HepG2 (cell line): Measurements from ENCODE around the gene ZNF624. TPM values are rescaled to one million over a fixed set of nuclear protein-coding genes. Genes with fewer than 3 reads are reported as not detected.
A peak's percentile ranks its signal among the peaks of the same experiment; 100 is the strongest.

ENCODE experiments used
- CENPT ChIP-seq: sonication (generic); formaldehyde crosslinking; IDR thresholded peaks from 2 replicates; pipeline ENCODE4 v1.8.0; 2022; ENCODE audit warnings: low read depth, mild to moderate bottlenecking, moderate library complexity, missing genetic modification reagents
- DNMT1 ChIP-seq: sonication (generic); formaldehyde crosslinking; IDR thresholded peaks from 2 replicates; pipeline ENCODE4 v1.5.1; 2020; ENCODE audit warnings: mild to moderate bottlenecking, missing genetic modification reagents
- ERF ChIP-seq: IDR thresholded peaks from 2 replicates; pipeline ENCODE4 v1.6.1; 2018; ENCODE audit warnings: missing biosample characterization, missing genetic modification reagents
- GTF2F1 ChIP-seq: fragments of 150-350 bp; IDR thresholded peaks from 2 replicates; pipeline ENCODE4 v1.6.1; 2014; ENCODE audit warnings: low read length
- KDM4B ChIP-seq: sonication (generic); formaldehyde crosslinking; IDR thresholded peaks from 2 replicates; pipeline ENCODE4 v1.4.0; 2020; ENCODE audit warnings: missing genetic modification reagents
- KDM5B ChIP-seq: sonication (generic); formaldehyde crosslinking; IDR thresholded peaks from 2 replicates; pipeline ENCODE4 v1.4.0; 2020; ENCODE audit warnings: missing genetic modification reagents, mild to moderate bottlenecking, borderline replicate concordance
- KLF9 ChIP-seq: IDR thresholded peaks from 2 replicates; pipeline ENCODE4 v1.6.1; 2016; ENCODE audit warnings: low read depth
- MED1 ChIP-seq: sonication (generic); formaldehyde crosslinking; IDR thresholded peaks from 2 replicates; pipeline ENCODE4 v1.4.0; 2020; ENCODE audit warnings: missing genetic modification reagents
- NBN ChIP-seq: fragments of 450-650 bp; conservative IDR thresholded peaks from 2 replicates; pipeline ENCODE4 v1.6.1; 2017
- NCOA5 ChIP-seq: sonication (generic); formaldehyde crosslinking; IDR thresholded peaks from 2 replicates; pipeline ENCODE4 v1.4.0; 2020; ENCODE audit warnings: missing genetic modification reagents
- NCOR1 ChIP-seq: fragments of 200-600 bp; sonication (generic); IDR thresholded peaks from 2 replicates; pipeline ENCODE4 v1.7.0; 2017; ENCODE audit warnings: antibody characterized with exemption, low read length, borderline replicate concordance
- NFATC3 ChIP-seq: sonication (generic); formaldehyde crosslinking; IDR thresholded peaks from 2 replicates; pipeline ENCODE4 v1.5.1; 2020; ENCODE audit warnings: mild to moderate bottlenecking, missing genetic modification reagents
- NFIB ChIP-seq: sonication (generic); formaldehyde crosslinking; IDR thresholded peaks from 2 replicates; pipeline ENCODE4 v1.9.0; 2021; ENCODE audit warnings: missing genetic modification reagents, mild to moderate bottlenecking, borderline replicate concordance
- RXRA ChIP-seq: sonication (generic); formaldehyde crosslinking; IDR thresholded peaks from 2 replicates; pipeline ENCODE4 v1.5.1; 2020; ENCODE audit warnings: missing genetic modification reagents
- SETDB1 ChIP-seq: sonication (generic); formaldehyde crosslinking; IDR thresholded peaks from 2 replicates; pipeline ENCODE4 v1.5.1; 2020; ENCODE audit warnings: missing genetic modification reagents, mild to moderate bottlenecking, borderline replicate concordance
- SIN3A ChIP-seq: IDR thresholded peaks from 2 replicates; pipeline ENCODE4 v1.6.1; 2011; ENCODE audit warnings: low read depth, mild to moderate bottlenecking, control low read depth, low read length, borderline replicate concordance
- SUZ12 ChIP-seq: fragments of 150-350 bp; IDR thresholded peaks from 2 replicates; pipeline ENCODE4 v1.6.1; 2014; ENCODE audit warnings: low read depth, low read length
- TCF7 ChIP-seq: sonication (generic); IDR thresholded peaks from 2 replicates; pipeline ENCODE4 v1.6.1; 2016; ENCODE audit warnings: antibody characterized with exemption, low read depth
- THAP9 ChIP-seq: sonication (generic); formaldehyde crosslinking; IDR thresholded peaks from 2 replicates; pipeline ENCODE4; 2020; ENCODE audit warnings: missing genetic modification reagents, mild to moderate bottlenecking, borderline replicate concordance
- ZFP36L2 ChIP-seq: sonication (generic); formaldehyde crosslinking; IDR thresholded peaks from 2 replicates; pipeline ENCODE4 v1.4.0; 2020; ENCODE audit warnings: missing genetic modification reagents
- ZNF331 ChIP-seq: sonication (generic); formaldehyde crosslinking; IDR thresholded peaks from 2 replicates; pipeline ENCODE4 v1.4.0; 2020; ENCODE audit warnings: missing genetic modification reagents
- ZNF337 ChIP-seq: sonication (generic); formaldehyde crosslinking; IDR thresholded peaks from 2 replicates; pipeline ENCODE4 v1.5.1; 2020; ENCODE audit warnings: missing genetic modification reagents, low read depth, mild to moderate bottlenecking, borderline replicate concordance
- ZNF343 ChIP-seq: sonication (generic); formaldehyde crosslinking; IDR thresholded peaks from 2 replicates; pipeline ENCODE4 v1.4.0; 2020; ENCODE audit warnings: mild to moderate bottlenecking, missing genetic modification reagents
- ZNF414 ChIP-seq: sonication (generic); formaldehyde crosslinking; IDR thresholded peaks from 2 replicates; pipeline ENCODE4 v1.5.0; 2020; ENCODE audit warnings: missing genetic modification reagents
- ZNF589 ChIP-seq: sonication (generic); formaldehyde crosslinking; conservative IDR thresholded peaks from 2 replicates; pipeline ENCODE4 v1.8.0; 2022; ENCODE audit warnings: mild to moderate bottlenecking, moderate library complexity, missing genetic modification reagents
- ZNF639 ChIP-seq: conservative IDR thresholded peaks from 2 replicates; pipeline ENCODE4 v1.6.1; 2018; ENCODE audit warnings: missing genetic modification reagents
- ZNF709 ChIP-seq: sonication (generic); formaldehyde crosslinking; IDR thresholded peaks from 2 replicates; pipeline ENCODE4 v1.5.0; 2020; ENCODE audit warnings: mild to moderate bottlenecking, missing genetic modification reagents
- ZNF737 ChIP-seq: sonication (generic); formaldehyde crosslinking; IDR thresholded peaks from 2 replicates; pipeline ENCODE4 v1.5.0; 2020; ENCODE audit warnings: missing genetic modification reagents, mild to moderate bottlenecking, borderline replicate concordance
- ZNF841 ChIP-seq: sonication (generic); formaldehyde crosslinking; IDR thresholded peaks from 2 replicates; pipeline ENCODE4 v1.8.1; 2023; ENCODE audit warnings: missing genetic modification reagents, borderline replicate concordance
- polyA plus RNA-seq, 8 experiments: library from polyadenylated mRNA; depleted of rRNA in 3 of 8; stranded (reverse) in 7 of 8; unstranded in 1 of 8; fragments of >200 nt; fragmentation: Illumina TruSeq in 4 of 8; extraction: Trizol in 4 of 8; gene quantifications; 2 replicates each; pipeline versions ENCODE4 v1.2.1 to v1.2.3, GENCODE V29; 2011 to 2016; ENCODE audit warnings: low read depth in 4 of 8, missing spikeins in 1 of 8, mixed read lengths in 1 of 8; ENCODE audit not compliant: insufficient read depth in 1 of 8
- total RNA-seq, 5 experiments: library from RNA; depleted of rRNA; stranded (reverse); fragments of >200 nt; fragmentation: Illumina TruSeq; extraction: Trizol; gene quantifications; 2 replicates each; pipeline ENCODE4 v1.2.3, GENCODE V29; 2016; ENCODE audit warnings: low read depth in 1 of 5

Gene ZNF624
- total and polyA plus RNA-seq, 2 of the 13 experiments (the other 11 are each of a cell fraction or from before 2014, with no cell fraction given) = 0.75 to 3.5 TPM

GRCh38 chr17:16584273-16584995 is 69.2 kb downstream of the ZNF624 start (continued):
- no peak for TF ChIP-seq ZNF639 (CRISPR knock-in tag)
- no peak for TF ChIP-seq NBN
- no peak for TF ChIP-seq NFATC3 (CRISPR knock-in tag)
- TF ChIP-seq RXRA (CRISPR knock-in tag) = no peak
- TF ChIP-seq KLF9 (CRISPR knock-in tag) = no peak
- TF ChIP-seq SUZ12 = no peak
- no peak for TF ChIP-seq ZFP36L2 (CRISPR knock-in tag)
- no peak for TF ChIP-seq SETDB1
- TF ChIP-seq ZNF709 (CRISPR knock-in tag) = no peak
- TF ChIP-seq NCOA5 (CRISPR knock-in tag) = no peak
- no peak for TF ChIP-seq GTF2F1
- TF ChIP-seq ZNF337 = no peak
- TF ChIP-seq MED1 (CRISPR knock-in tag) = no peak
- TF ChIP-seq SIN3A = no peak
- 0 out of 2 replicates have a peak, but pooled peaks have one; percentile 38 for TF ChIP-seq ZNF331 (CRISPR knock-in tag)
- no peak for TF ChIP-seq TCF7
- no peak for TF ChIP-seq ZNF343 (CRISPR knock-in tag)
- TF ChIP-seq KDM4B (CRISPR knock-in tag) = 0 out of 2 replicates have a peak, but pooled peaks have one; percentile 71
- TF ChIP-seq DNMT1 = no peak
- TF ChIP-seq CENPT (CRISPR knock-in tag) = no peak
- no peak for TF ChIP-seq THAP9 (CRISPR knock-in tag)
- TF ChIP-seq ZNF737 (CRISPR knock-in tag) = no peak
- TF ChIP-seq ZNF589 (CRISPR knock-in tag) = 0 out of 2 replicates have a peak, but pooled peaks have one; percentile 41
- TF ChIP-seq ZNF841 (CRISPR knock-in tag) = no peak
- TF ChIP-seq KDM5B (CRISPR knock-in tag) = peak; percentile 75; the same call in 1 of the 2 replicates
- no peak for TF ChIP-seq ZNF414
- TF ChIP-seq NFIB = no peak
- TF ChIP-seq ERF (CRISPR knock-in tag) = peak; percentile 64; the same call in 1 of the 2 replicates
- TF ChIP-seq NCOR1 = no peak
